GM12878 (cell line): ENCODE data around the gene RHOC. TPM values are rescaled to one million over a fixed set of nuclear protein-coding genes. Genes with fewer than 3 reads are reported as not detected.

Experiments
- ATAC-seq: fragments of 200-7000 bp; cut with Tn5 transposase; 3 replicates; pipeline ENCODE4 v1.9.1; 2020; ENCODE audit warnings: mild to moderate bottlenecking, moderate library complexity
- BruUV-seq: library from RNA; stranded (reverse); fragments of 400-500 nt; replicated peaks from 2 replicates; lab custom pipeline; 2021; lab: Mats Ljungman, UMichigan
- CTCF ChIA-PET: fragments of 300-600 bp; sonication (Branson Sonifier 250); formaldehyde crosslinking; extraction: SDS; loops from one replicate; lab custom pipeline; 2021; ENCODE audit warnings: inconsistent platforms; lab: Yijun Ruan, JAX
- POLR2A ChIA-PET: fragments of 350-600 bp; formaldehyde crosslinking; extraction: SDS; loops from one replicate; lab custom pipeline; 2021; ENCODE audit warnings: inconsistent platforms; lab: Charles Lee
- RAD21 ChIA-PET: fragments of 300-600 bp; sonication (Branson Sonifier 250); formaldehyde crosslinking; loops from one replicate; lab custom pipeline; 2023; ENCODE audit warnings: antibody characterized with exemption; ENCODE audit not compliant: unreplicated experiment; lab: Charles Lee
- SMC1A ChIA-PET: fragments of 300-600 bp; sonication (Branson Sonifier 250); formaldehyde crosslinking; loops from one replicate; lab custom pipeline; 2023; ENCODE audit not compliant: unreplicated experiment, uncharacterized antibody; lab: Charles Lee
- DNase-seq: peaks from one replicate; pipeline ENCODE4 v3.0.0-alpha.2; 2011; ENCODE audit warnings: low read depth, low spot score
- FAIRE-seq: peaks from 3 replicates; lab custom pipeline; 2011; peaks lifted over from hg19 to GRCh38; lab: Jason Lieb, UNC
- H2AFZ ChIP-seq: 2 replicates; pipeline ENCODE4 v1.6.0; 2011; ENCODE audit warnings: low read depth, low read length, control low read depth; ENCODE audit not compliant: control insufficient read depth
- H3K27ac ChIP-seq: 2 replicates; pipeline ENCODE4 v1.5.1; 2011; ENCODE audit warnings: control low read depth; ENCODE audit not compliant: control insufficient read depth, insufficient read depth
- H3K27me3 ChIP-seq, 2 experiments: replicated peaks in 1 of 2; 2 replicates each; pipeline versions ENCODE4 v1.6.0 to v1.6.1; 2011; ENCODE audit warnings: low read length in 1 of 2; ENCODE audit not compliant: control insufficient read depth in 2 of 2, insufficient read depth in 2 of 2
- H3K36me3 ChIP-seq, 2 experiments: 2 replicates each; pipeline ENCODE4 v1.5.1; 2011; ENCODE audit warnings: low read length in 1 of 2; ENCODE audit not compliant: control insufficient read depth in 2 of 2, insufficient read depth in 2 of 2
- H3K4me1 ChIP-seq: 2 replicates; pipeline ENCODE4 v1.6.1; 2011; ENCODE audit warnings: mild to moderate bottlenecking, low read length, moderate library complexity, mixed read lengths; ENCODE audit not compliant: control insufficient read depth, insufficient read depth
- H3K4me2 ChIP-seq: 2 replicates; pipeline ENCODE4 v1.6.0; 2011; ENCODE audit warnings: control low read depth; ENCODE audit not compliant: control insufficient read depth, insufficient read depth
- H3K4me3 ChIP-seq: fragments of 200-600 bp; sonication (generic); 2 replicates; pipeline ENCODE4 v1.5.1; 2016
- H3K79me2 ChIP-seq: 2 replicates; pipeline ENCODE4 v1.6.0; 2011; ENCODE audit warnings: low read length; ENCODE audit not compliant: control insufficient read depth, insufficient read depth
- H3K9ac ChIP-seq: 2 replicates; pipeline ENCODE4 v1.8.0; 2011; ENCODE audit warnings: low read length, control low read depth, mixed read lengths; ENCODE audit not compliant: control insufficient read depth, insufficient read depth
- H3K9me3 ChIP-seq: replicated peaks from 3 replicates; pipeline ENCODE4 v1.5.1; 2011; ENCODE audit warnings: mild to moderate bottlenecking, low read length; ENCODE audit not compliant: control insufficient read depth, insufficient read depth
- H4K20me1 ChIP-seq: 2 replicates; pipeline ENCODE4 v1.6.0; 2011; ENCODE audit not compliant: control insufficient read depth, insufficient read depth
- DPF2 ChIP-seq: fragments of 450-650 bp; IDR thresholded peaks from 2 replicates; pipeline ENCODE4 v1.6.1; 2017; ENCODE audit warnings: mild to moderate bottlenecking
- KLF5 ChIP-seq: fragments of 450-650 bp; IDR thresholded peaks from 2 replicates; pipeline ENCODE4 v1.6.1; 2014; ENCODE audit warnings: mild to moderate bottlenecking; ENCODE audit not compliant: partially characterized antibody
- MEF2B ChIP-seq: fragments of 450-650 bp; IDR thresholded peaks from 2 replicates; pipeline ENCODE4 v1.6.1; 2018; ENCODE audit warnings: mild to moderate bottlenecking, moderate library complexity; ENCODE audit not compliant: partially characterized antibody, poor library complexity, severe bottlenecking
- RUNX3 ChIP-seq: IDR thresholded peaks from 2 replicates; pipeline ENCODE4 v1.6.1; 2012; ENCODE audit warnings: low read length, inconsistent platforms
- STAT3 ChIP-seq: IDR thresholded peaks from 2 replicates; pipeline ENCODE4 v1.6.1; 2011; ENCODE audit warnings: low read depth, low read length, improper control_type of control experiment
- SUZ12 ChIP-seq: fragments of 200-600 bp; sonication (generic); IDR thresholded peaks from one replicate; pipeline ENCODE4 v1.6.1; 2018; ENCODE audit warnings: antibody characterized with exemption, mild to moderate bottlenecking; ENCODE audit not compliant: unreplicated experiment
- TARDBP ChIP-seq: IDR thresholded peaks from 2 replicates; pipeline ENCODE4 v1.6.1; 2016; ENCODE audit warnings: borderline replicate concordance
- ZNF274 ChIP-seq: IDR thresholded peaks from one replicate; pipeline ENCODE4 v1.8.0; 2011; ENCODE audit not compliant: insufficient read length, insufficient read depth
- WGBS: methylation state at CpG from one replicate; pipeline ENCODE4 v1.1.6; 2016; ENCODE audit warnings: low lambda C conversion rate; ENCODE audit not compliant: insufficient replicate concordance, insufficient coverage; ENCODE audit errors: missing lambda C conversion rate; 5-methylcytosine and 5-hydroxymethylcytosine counted together
- in situ Hi-C: fragments of 300-500 bp; cut with MboI; formaldehyde crosslinking; loops from 9 replicates; pipeline ENCODE4 v1.14.3; 2018; ENCODE audit warnings: mixed read lengths
- intact Hi-C: fragments of 100-400 bp; cut with micrococcal nuclease; formaldehyde crosslinking; loops from one replicate; pipeline ENCODE4 v1.14.2; 2022; ENCODE audit not compliant: unreplicated experiment
- polyA plus RNA-seq, 11 experiments: library from polyadenylated mRNA; depleted of rRNA in 4 of 11; unstranded in 6 of 11; stranded (reverse) in 5 of 11; fragments of >200 nt; fragmentation: Nextera tagmentation in 4 of 11; fragmentation: Illumina TruSeq in 1 of 11; extraction: Ambion mirVana in 4 of 11; extraction: Trizol in 1 of 11; gene quantifications; 1 replicate in 1 of 11; 2 replicates in 10 of 11; pipeline versions ENCODE4 v1.2.1 to v1.2.3, GENCODE V29; 2011 to 2016; ENCODE audit warnings: inconsistent platforms in 2 of 11, missing spikeins in 2 of 11, low read depth in 1 of 11
- total RNA-seq, 4 experiments: library from RNA; depleted of rRNA in 3 of 4; stranded (reverse); fragments of >200 nt in 3 of 4; fragmentation: Illumina TruSeq in 1 of 4; extraction: Trizol in 1 of 4; gene quantifications; 2 replicates each; pipeline versions ENCODE4 v1.2.1 to v1.2.3, GENCODE V29; 2013 to 2021
- TF ChIP-seq, protein P1 (sequence below): fragments of 450-650 bp; conservative IDR thresholded peaks from 2 replicates; pipeline ENCODE4 v1.6.1; 2017; ENCODE audit warnings: mild to moderate bottlenecking, moderate library complexity

Gene RHOC
- total and polyA plus RNA-seq, 10 of the 15 experiments (the other 5 are each of a cell fraction or from before 2014, with no cell fraction given): 20.6 to 371 (median 158) TPM

DNA sequence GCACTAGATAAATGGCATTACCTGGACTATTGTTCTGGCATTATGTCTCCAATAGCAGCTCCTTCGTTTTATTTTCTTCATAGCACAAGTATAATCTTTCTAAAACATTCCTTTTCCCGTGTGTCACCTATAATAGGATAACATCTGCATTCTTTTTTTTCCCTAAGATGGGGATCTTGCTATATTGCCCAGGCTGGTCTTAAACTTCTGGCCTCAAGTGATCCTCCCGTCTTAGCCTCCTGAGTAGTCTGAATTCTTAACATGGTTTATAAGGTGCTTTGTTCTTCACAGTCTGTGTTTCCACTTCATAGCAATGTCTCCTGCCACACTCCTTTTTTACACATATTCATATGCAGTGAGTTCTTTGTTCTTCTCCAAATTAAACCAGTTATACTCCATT, 41.1 kb downstream of the RHOC start:
- Histone ChIP-seq H3K36me3 (peaks cover 2 to 41% of the 10 kb centered on the region in 2 experiments), H3K27ac (no peak overlapping the region), H3K4me1 (no peaks in the 10 kb centered on the region), H3K79me2 (no peaks in the 10 kb centered on the region), H2AFZ (no peak overlapping the region), H3K4me2 (no peak overlapping the region), H3K9ac (no peak overlapping the region), H3K9me3 (no peaks in the 10 kb centered on the region), H4K20me1 (no peaks in the 10 kb centered on the region), H3K27me3 (no peaks in the 10 kb centered on the region), H3K4me3 (no peak overlapping the region)
- intact Hi-C loops: loop anchor here (5.0 kb wide), 1 partner anchor 34 kb away; no protein-coding TSS in a partner anchor
- RAD21 ChIA-PET: no interaction called here
- SMC1A ChIA-PET: interaction anchor here (0.7 to 1.1 kb wide), 2 partner anchors 9 to 19 kb away, joined by 3 read pairs; no protein-coding TSS in a partner anchor
- DNase-seq: no peak
- POLR2A ChIA-PET: interaction anchor here (0.5 to 1.7 kb wide), 2 partner anchors 15 to 258 kb away, joined by 3 to 6 read pairs; no protein-coding TSS in a partner anchor
- WGBS: 98% methylated on average over 3 of the region's 3 CpGs
- CTCF ChIA-PET: interaction anchor here (2.6 kb wide), 1 partner anchor 8 kb away, joined by 12 read pairs; the partner anchor contains the start of gene MOV10
- in situ Hi-C loops: no loop called here
- no TSS peak for BruUV-seq
- TF ChIP-seq RUNX3: no peak
- no peak for TF ChIP-seq DPF2
- no peak for TF ChIP-seq KLF5
- TF ChIP-seq, protein P1, sequence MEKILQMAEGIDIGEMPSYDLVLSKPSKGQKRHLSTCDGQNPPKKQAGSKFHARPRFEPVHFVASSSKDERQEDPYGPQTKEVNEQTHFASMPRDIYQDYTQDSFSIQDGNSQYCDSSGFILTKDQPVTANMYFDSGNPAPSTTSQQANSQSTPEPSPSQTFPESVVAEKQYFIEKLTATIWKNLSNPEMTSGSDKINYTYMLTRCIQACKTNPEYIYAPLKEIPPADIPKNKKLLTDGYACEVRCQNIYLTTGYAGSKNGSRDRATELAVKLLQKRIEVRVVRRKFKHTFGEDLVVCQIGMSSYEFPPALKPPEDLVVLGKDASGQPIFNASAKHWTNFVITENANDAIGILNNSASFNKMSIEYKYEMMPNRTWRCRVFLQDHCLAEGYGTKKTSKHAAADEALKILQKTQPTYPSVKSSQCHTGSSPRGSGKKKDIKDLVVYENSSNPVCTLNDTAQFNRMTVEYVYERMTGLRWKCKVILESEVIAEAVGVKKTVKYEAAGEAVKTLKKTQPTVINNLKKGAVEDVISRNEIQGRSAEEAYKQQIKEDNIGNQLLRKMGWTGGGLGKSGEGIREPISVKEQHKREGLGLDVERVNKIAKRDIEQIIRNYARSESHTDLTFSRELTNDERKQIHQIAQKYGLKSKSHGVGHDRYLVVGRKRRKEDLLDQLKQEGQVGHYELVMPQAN: no peak
- TF ChIP-seq STAT3: no peak
- no peak for TF ChIP-seq MEF2B
- no peak for TF ChIP-seq SUZ12
- no peak for TF ChIP-seq ZNF274
- no peak for TF ChIP-seq TARDBP
- no peak for ATAC-seq
- FAIRE-seq: no peak
